GM12864 (cell line): ENCODE results near the gene CBFA2T3.

Source experiments
- DNase-seq: peaks from one replicate; pipeline ENCODE4 v3.0.0-alpha.2; 2011; ENCODE audit warnings: low read depth
- H3K4me3 ChIP-seq: 2 replicates; pipeline ENCODE4 v1.5.1; 2011; ENCODE audit warnings: mild to moderate bottlenecking, low read depth, low read length, control low read depth
- CTCF ChIP-seq: IDR thresholded peaks from 2 replicates; pipeline ENCODE4 v1.5.1; 2011; ENCODE audit warnings: low read depth, mild to moderate bottlenecking, moderate library complexity, low read length, control low read depth, inconsistent platforms; ENCODE audit errors: missing control alignments

The CBFA2T3 gene

DNA sequence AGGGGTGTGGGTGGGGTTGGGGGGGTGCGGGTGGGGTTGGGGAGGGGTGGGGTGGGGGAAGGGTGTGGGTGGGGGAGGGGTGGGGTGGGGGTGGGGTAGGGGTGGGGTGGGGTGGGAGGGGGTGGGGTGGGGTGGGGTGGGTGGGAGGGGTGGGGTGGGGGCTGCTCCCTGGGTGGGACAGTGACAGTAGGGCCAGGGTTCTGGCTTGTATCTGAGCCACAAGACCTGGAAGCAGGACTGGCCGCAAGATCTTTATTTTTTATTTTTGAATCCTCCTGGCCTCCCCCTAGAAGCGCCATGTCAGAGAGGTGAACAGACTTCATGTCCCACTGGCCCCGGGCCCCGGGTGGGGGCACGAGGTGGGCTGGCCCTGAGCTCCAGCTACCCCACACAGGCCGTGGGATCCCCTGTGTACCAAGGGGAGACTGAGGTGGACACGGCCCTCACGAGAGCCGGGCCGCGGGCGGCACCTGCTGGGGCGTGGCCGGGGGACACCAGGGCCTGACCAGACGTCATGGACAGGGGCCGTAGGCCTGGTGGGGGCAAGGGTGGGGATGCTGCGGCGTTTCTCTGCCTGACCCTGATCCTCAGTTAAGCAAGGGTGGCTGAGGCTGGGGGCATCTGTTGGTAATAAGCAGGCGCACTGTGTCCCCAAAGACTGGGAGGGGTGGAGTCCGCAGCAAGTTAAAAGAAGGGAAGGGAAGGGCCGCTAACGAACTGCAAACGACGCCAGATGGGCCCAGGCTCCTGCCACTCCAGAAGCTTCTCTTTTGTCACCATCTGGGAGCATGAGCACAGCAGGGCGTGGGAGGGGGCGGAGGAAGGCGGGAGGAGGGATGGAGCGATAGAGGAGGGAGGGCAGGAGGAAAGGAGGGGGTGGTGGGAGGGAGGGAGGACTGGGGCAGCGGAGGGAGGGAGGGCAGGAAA is 88.3 kb downstream of the CBFA2T3 start:
- H3K4me3 ChIP-seq, result no peak overlapping the region
- TF ChIP-seq CTCF, result no peak
- no peak for DNase-seq

- no peak for TF ChIP-seq CTCF
- no peak overlapping the region for H3K4me3 ChIP-seq
- DNase-seq, result no peak
Measured at GRCh38 chr16:88888057-88888456, 89.0 kb downstream of the CBFA2T3 start.

DNA sequence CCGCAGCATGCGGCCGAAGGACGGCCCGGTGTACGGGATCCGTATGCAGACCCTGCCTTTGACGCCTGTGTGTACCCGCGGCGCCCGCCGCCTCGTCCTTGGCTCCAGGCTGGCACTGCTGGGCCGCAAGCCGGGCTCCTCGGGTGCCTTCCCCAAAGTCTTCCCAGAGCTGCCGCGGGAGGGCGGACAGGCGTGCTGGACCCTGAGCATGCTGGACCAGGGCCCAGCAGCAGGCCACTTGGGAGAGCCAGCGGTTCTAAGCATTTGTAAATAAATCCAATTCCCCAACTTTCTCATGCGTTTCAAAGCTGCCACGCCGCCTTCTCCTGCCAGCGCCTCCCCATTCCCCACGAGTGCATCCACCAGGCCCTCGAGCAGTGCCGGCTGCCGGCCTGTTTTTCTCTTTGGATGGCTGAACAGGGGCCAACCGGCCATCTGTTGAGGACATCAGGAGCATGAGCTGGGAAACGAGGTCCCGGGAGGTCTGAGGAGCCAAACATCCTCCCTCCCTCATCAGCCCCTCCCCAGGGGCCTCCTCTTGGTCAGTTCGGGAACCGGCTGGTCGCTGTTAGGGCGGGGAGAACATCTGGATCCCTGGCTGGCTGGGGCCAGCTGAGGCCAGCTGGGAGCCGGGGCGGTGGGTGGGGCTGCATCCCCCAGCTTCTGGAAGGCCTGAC is 90.0 kb downstream of the CBFA2T3 start:
- DNase-seq, result no peak
- H3K4me3 ChIP-seq, result no peak overlapping the region
- no peak for TF ChIP-seq CTCF

DNA sequence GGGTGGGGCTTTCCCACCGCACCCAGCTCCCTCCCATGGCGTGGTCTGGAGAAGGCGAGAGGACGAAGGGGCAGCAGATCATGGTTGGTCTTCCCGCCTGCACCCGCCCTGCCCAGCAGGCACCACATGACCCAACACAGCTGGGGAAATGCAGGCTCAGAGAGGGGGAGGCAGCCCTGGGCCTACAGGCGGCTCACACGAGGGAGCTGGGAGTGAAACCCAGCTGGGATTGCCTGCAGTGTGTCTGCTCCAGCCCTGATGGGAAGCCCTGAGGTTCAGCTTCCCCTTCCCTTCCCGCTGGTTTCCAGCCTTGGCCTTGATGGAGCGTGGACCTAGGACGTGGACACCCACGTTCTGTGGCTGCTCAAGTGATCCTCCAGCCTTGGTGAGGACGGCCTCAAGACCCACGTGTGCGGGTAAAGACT is 90.6 kb downstream of the CBFA2T3 start:
- no peak for DNase-seq
- no peak for TF ChIP-seq CTCF
- no peak overlapping the region for H3K4me3 ChIP-seq

GRCh38 chr16:88885693-88886280 is 91.2 kb downstream of the CBFA2T3 start:
- TF ChIP-seq CTCF, result no peak
- no peak for DNase-seq
- H3K4me3 ChIP-seq, result no peak overlapping the region

GRCh38 chr16:88884569-88885271 is 92.3 kb downstream of the CBFA2T3 start:
- DNase-seq, result no peak
- no peak overlapping the region for H3K4me3 ChIP-seq
- no peak for TF ChIP-seq CTCF
